Measurements from ENCODE around the gene C1S. TPM values are rescaled to one million over a fixed set of nuclear protein-coding genes. Genes with fewer than 3 reads are reported as not detected.

C1S gene
- total and polyA plus RNA-seq, 2 of the 4 experiments (the other 2 are of a cell fraction): 49.6 to 85.4 TPM

GRCh38 chr12:7013101-7013500, 47.4 kb upstream of the C1S start:
- Histone ChIP-seq H2BK5ac (ENCODE audit: low read depth, low read length, poor library complexity, severe bottlenecking) (no peak overlapping the region), H4K8ac (ENCODE audit: low read depth in 2 of 2, low read length in 2 of 2) (no peak overlapping the region), H3K9me1 (ENCODE audit: insufficient read depth, low read length) (peaks cover 3% of the 10 kb centered on the region; the same call in 1 of the 2 replicates), H2AK9ac (replicated peaks; ENCODE audit: low read depth, low read length, poor library complexity) (no peak overlapping the region), H3K4ac (ENCODE audit: low read depth, low read length) (no peak overlapping the region), H3K27ac (ENCODE audit: insufficient read depth, low read length) (no peak overlapping the region), H3K4me2 (ENCODE audit: low read depth, low read length) (no peak overlapping the region), H3K9me3 (ENCODE audit: control insufficient read depth, insufficient read depth, low read length) (no peaks in the 10 kb centered on the region), H3K36me3 (ENCODE audit: control insufficient read depth, insufficient read depth, low read length) (no peaks in the 10 kb centered on the region; the same call in 1 of the 2 replicates), H3K27me3 (ENCODE audit: control insufficient read depth, insufficient read depth, low read length) (no peaks in the 10 kb centered on the region), H2AK5ac (ENCODE audit: low read depth, low read length) (no peak overlapping the region), H2BK20ac (ENCODE audit: low read depth, low read length) (no peak overlapping the region), H3K56ac (ENCODE audit: extremely low read depth, insufficient read depth, low read length) (no peak overlapping the region), H3K23ac (ENCODE audit: low read depth, low read length) (no peak overlapping the region), H2AFZ (replicated peaks; ENCODE audit: low read length, poor library complexity) (no peak overlapping the region), H3K4me3 (ENCODE audit: insufficient read depth, low read depth, low read length) (no peak overlapping the region), H3K79me1 (ENCODE audit: low read depth in 1 of 2, low read length in 2 of 2) (peaks cover 3 to 34% of the 10 kb centered on the region in 2 experiments), H4K91ac (ENCODE audit: insufficient read depth, low read depth, low read length) (no peak overlapping the region), H4K20me1 (ENCODE audit: insufficient read depth, low read length) (peaks cover 2% of the 10 kb centered on the region; the same call in 1 of the 2 replicates), H3K4me1 (ENCODE audit: control insufficient read depth, insufficient read depth, low read length) (peaks cover 4% of the 10 kb centered on the region; the same call in 1 of the 2 replicates), H3K14ac (replicated peaks; ENCODE audit: low read depth, low read length) (no peak overlapping the region), H3K9ac (ENCODE audit: low read depth, low read length) (no peak overlapping the region), H4K5ac (ENCODE audit: low read depth, low read length) (no peak overlapping the region), H3K18ac (ENCODE audit: low read depth, low read length) (no peak overlapping the region), H2BK15ac (ENCODE audit: low read depth, low read length) (no peak overlapping the region), H2BK120ac (ENCODE audit: low read depth, low read length) (no peak overlapping the region)
- WGBS, 2 experiments (ENCODE audit: extremely low coverage in 2 of 2, insufficient read length in 1 of 2): 67% methylated on average over 1 of the region's 3 CpGs; no CpG with 5 or more reads in 1 of the 2 experiments
- DNase-seq (no peak), ATAC-seq (ENCODE audit: low read depth) (no peak)
- ChIA-PET CTCF (no interaction called here), POLR2A (ENCODE audit: unreplicated experiment) (no interaction called here)
- no peak for TF ChIP-seq CHD1 (IDR thresholded peaks at IDR 0.05; ENCODE audit: low read depth, low read length)
- TF ChIP-seq MXI1 (IDR thresholded peaks at IDR 0.05; ENCODE audit: borderline replicate concordance, low read depth, low read length): no peak
- TF ChIP-seq POLR2A (IDR thresholded peaks at IDR 0.05; ENCODE audit: low read depth, low read length): no peak
- no peak for TF ChIP-seq RFX5 (IDR thresholded peaks at IDR 0.05; ENCODE audit: low read depth, low read length)
- TF ChIP-seq MAFK (IDR thresholded peaks at IDR 0.05; ENCODE audit: low read depth, low read length): no peak
- TF ChIP-seq FOS (IDR thresholded peaks at IDR 0.05; ENCODE audit: low read depth, low read length): no peak
- no peak for TF ChIP-seq MAZ (IDR thresholded peaks at IDR 0.05; ENCODE audit: borderline replicate concordance, low read depth, low read length)
- no peak for TF ChIP-seq NFE2L2 (IDR thresholded peaks at IDR 0.05; ENCODE audit: low read depth, low read length)
- no peak for TF ChIP-seq RAD21 (IDR thresholded peaks at IDR 0.05; ENCODE audit: low read length)
- no peak for TF ChIP-seq BHLHE40 (IDR thresholded peaks at IDR 0.05; ENCODE audit: low read depth, low read length)
- no peak for TF ChIP-seq SMC3 (IDR thresholded peaks at IDR 0.05; ENCODE audit: low read depth, low read length)
- no peak for TF ChIP-seq CTCF (conservative IDR thresholded peaks at IDR 0.05; ENCODE audit: low read depth, low read length)
- in situ Hi-C loops (cut with MboI; ENCODE audit: low sequenced_read_pairs): no loop called here
- dilution Hi-C loops (cut with HindIII; ENCODE audit: low sequenced_read_pairs, unreplicated experiment): no loop called here
- intact Hi-C loops (cut with micrococcal nuclease): no loop called here
- no TSS peak for BruUV-seq (replicated peaks)

All from IMR-90 (cell line).